ENCODE results near the gene WDR77. TPM values are rescaled to one million over a fixed set of nuclear protein-coding genes. Genes with fewer than 3 reads are reported as not detected.

Gene WDR77
- total RNA-seq, 1 donor, result 29.7 TPM

GRCh38 chr1:111453706-111454105 lies 4.7 kb upstream of the WDR77 start:
- H3K4me2 ChIP-seq (ENCODE audit: insufficient read depth, low read length), result no peak overlapping the region
- no peak overlapping the region for H2AFZ ChIP-seq (ENCODE audit: low read length)
- peaks cover 66% of the 10 kb centered on the region for H3K79me2 ChIP-seq (ENCODE audit: insufficient read depth, low read length)
- H3K27ac ChIP-seq (ENCODE audit: low read depth, low read length), result no peak overlapping the region
- no peak for DNase-seq (ENCODE audit: insufficient read length, low spot score, missing footprints)
- H4K20me1 ChIP-seq (ENCODE audit: insufficient read depth, low read length), result peaks cover 25% of the 10 kb centered on the region
- H3K27me3 ChIP-seq (ENCODE audit: insufficient read depth, low read length), result no peaks in the 10 kb centered on the region
- H3K9me3 ChIP-seq (ENCODE audit: low read depth, low read length), result no peaks in the 10 kb centered on the region
- peaks cover 44% of the 10 kb centered on the region for H3K36me3 ChIP-seq (ENCODE audit: insufficient read depth, low read length)
- H3K4me1 ChIP-seq (ENCODE audit: insufficient read depth, low read length), result peaks cover 6% of the 10 kb centered on the region
- no peak for TF ChIP-seq CTCF (IDR thresholded peaks at IDR 0.05; ENCODE audit: extremely low read depth, low read depth, low read length)
- no peak overlapping the region for H3K4me3 ChIP-seq (ENCODE audit: insufficient read depth, low read length)

- Histone ChIP-seq H2AFZ (ENCODE audit: low read length) (no peak overlapping the region), H3K4me3 (ENCODE audit: insufficient read depth, low read length) (no peak overlapping the region), H3K27me3 (ENCODE audit: insufficient read depth, low read length) (no peaks in the 10 kb centered on the region), H3K9me3 (ENCODE audit: low read depth, low read length) (no peaks in the 10 kb centered on the region), H4K20me1 (ENCODE audit: insufficient read depth, low read length) (peaks cover 25% of the 10 kb centered on the region), H3K4me2 (ENCODE audit: insufficient read depth, low read length) (no peak overlapping the region), H3K4me1 (ENCODE audit: insufficient read depth, low read length) (peaks cover 12% of the 10 kb centered on the region), H3K79me2 (ENCODE audit: insufficient read depth, low read length) (peaks cover 77% of the 10 kb centered on the region), H3K27ac (ENCODE audit: low read depth, low read length) (no peak overlapping the region), H3K36me3 (ENCODE audit: insufficient read depth, low read length) (peaks cover 32% of the 10 kb centered on the region)
- TF ChIP-seq CTCF (IDR thresholded peaks at IDR 0.05; ENCODE audit: extremely low read depth, low read depth, low read length), result no peak
- no peak for DNase-seq (ENCODE audit: insufficient read length, low spot score, missing footprints)
These were observed 3.5 kb upstream of the WDR77 start for GRCh38 chr1:111452581-111452980.

GRCh38 chr1:111450185-111450584 lies 1.1 kb upstream of the WDR77 start:
- Histone ChIP-seq H3K4me2 (ENCODE audit: insufficient read depth, low read length) (peak overlapping the region; percentile 94), H3K9me3 (ENCODE audit: low read depth, low read length) (no peaks in the 10 kb centered on the region), H3K36me3 (ENCODE audit: insufficient read depth, low read length) (peaks cover 27% of the 10 kb centered on the region), H2AFZ (ENCODE audit: low read length) (no peak overlapping the region), H3K79me2 (ENCODE audit: insufficient read depth, low read length) (peaks cover 95% of the 10 kb centered on the region), H3K27ac (ENCODE audit: low read depth, low read length) (peak overlapping the region; percentile 88), H3K4me1 (ENCODE audit: insufficient read depth, low read length) (peaks cover 17% of the 10 kb centered on the region), H3K4me3 (ENCODE audit: insufficient read depth, low read length) (peak overlapping the region; percentile 93), H3K27me3 (ENCODE audit: insufficient read depth, low read length) (no peaks in the 10 kb centered on the region), H4K20me1 (ENCODE audit: insufficient read depth, low read length) (peaks cover 21% of the 10 kb centered on the region)
- no peak for DNase-seq (ENCODE audit: insufficient read length, low spot score, missing footprints)
- TF ChIP-seq CTCF (IDR thresholded peaks at IDR 0.05; ENCODE audit: extremely low read depth, low read depth, low read length), result no peak

GRCh38 chr1:111449703-111450017 lies 604 bp upstream of the WDR77 start:
- peak overlapping the region; percentile 98 for H2AFZ ChIP-seq (ENCODE audit: low read length)
- H3K4me3 ChIP-seq (ENCODE audit: insufficient read depth, low read length), result peak overlapping the region; percentile 93
- TF ChIP-seq CTCF (IDR thresholded peaks at IDR 0.05; ENCODE audit: extremely low read depth, low read depth, low read length), result no peak
- no peaks in the 10 kb centered on the region for H3K27me3 ChIP-seq (ENCODE audit: insufficient read depth, low read length)
- peaks cover 18% of the 10 kb centered on the region for H4K20me1 ChIP-seq (ENCODE audit: insufficient read depth, low read length)
- H3K36me3 ChIP-seq (ENCODE audit: insufficient read depth, low read length), result peaks cover 31% of the 10 kb centered on the region
- H3K9me3 ChIP-seq (ENCODE audit: low read depth, low read length), result no peaks in the 10 kb centered on the region
- DNase-seq (ENCODE audit: insufficient read length, low spot score, missing footprints), result no peak
- peak overlapping the region; percentile 94 for H3K4me2 ChIP-seq (ENCODE audit: insufficient read depth, low read length)
- peak overlapping the region; percentile 88 for H3K27ac ChIP-seq (ENCODE audit: low read depth, low read length)
- peaks cover 92% of the 10 kb centered on the region for H3K79me2 ChIP-seq (ENCODE audit: insufficient read depth, low read length)
- peaks cover 17% of the 10 kb centered on the region for H3K4me1 ChIP-seq (ENCODE audit: insufficient read depth, low read length)
